Esophagus squamous epithelium (tissue), 5 donors: Measurements from ENCODE around the gene GAB2. TPM values are rescaled to one million over a fixed set of nuclear protein-coding genes. Genes with fewer than 3 reads are reported as not detected.

ENCODE experiments used
- DNase-seq: peaks from one replicate; lab custom pipeline; 2025; lab: John Stamatoyannopoulos, UW
- H3K27ac ChIP-seq, 4 donors: fragments of 200-600 bp; sonication (generic); one replicate each; pipeline ENCODE4 v1.5.1; 2016 to 2019; ENCODE audit warnings: mild to moderate bottlenecking in 1 of 4
- H3K27me3 ChIP-seq, 4 donors: fragments of 200-600 bp; sonication (generic); 1 replicate in 3 of 4; 2 replicates in 1 of 4; pipeline versions ENCODE4 v1.5.1 to v1.6.0; 2017 to 2021; ENCODE audit warnings: antibody characterized with exemption in 1 of 4
- H3K36me3 ChIP-seq, 3 donors: fragments of 200-600 bp; sonication (generic); one replicate each; pipeline ENCODE4 v1.5.1; 2016 to 2019
- H3K4me1 ChIP-seq, 3 donors: fragments of 200-600 bp; sonication (generic); one replicate each; pipeline ENCODE4 v1.5.1; 2017 to 2019
- H3K4me3 ChIP-seq, 4 donors: fragments of 200-600 bp; sonication (generic); 1 replicate in 3 of 4; 2 replicates in 1 of 4; pipeline ENCODE4 v1.5.1; 2016 to 2019; ENCODE audit warnings: mild to moderate bottlenecking in 2 of 4, moderate library complexity in 1 of 4
- H3K9me3 ChIP-seq, 3 donors: fragments of 200-600 bp; sonication (generic); one replicate each; pipeline ENCODE4 v1.5.1; 2016 to 2019
- CTCF ChIP-seq, 6 experiments: fragments of 450-650 bp in 4 of 6; fragments of 200-600 bp in 2 of 6; sonication (generic) in 2 of 6; IDR thresholded peaks; one replicate each; pipeline ENCODE4 v1.5.1; 2016 to 2019; ENCODE audit warnings: antibody characterized with exemption in 6 of 6, mild to moderate bottlenecking in 4 of 6, moderate library complexity in 4 of 6
- POLR2A ChIP-seq, 4 donors: fragments of 450-650 bp; IDR thresholded peaks; one replicate each; pipeline ENCODE4 v1.6.1; 2017; ENCODE audit warnings: antibody characterized with exemption in 4 of 4, mild to moderate bottlenecking in 4 of 4, moderate library complexity in 3 of 4
- WGBS, 2 donors: methylation state at CpG; one replicate each; pipeline ENCODE4 v1.1.5; 2018; 5-methylcytosine and 5-hydroxymethylcytosine counted together
- intact Hi-C: fragments of 100-400 bp; cut with DNase I; formaldehyde crosslinking; loops from one replicate; pipeline ENCODE4 v1.15.0; 2022
- total RNA-seq, 4 donors: library from RNA; depleted of rRNA; stranded (reverse); fragments of >200 nt; gene quantifications; one replicate each; pipeline ENCODE4 v1.1.0, GENCODE V29; 2016
- donor health status: DM: yes; HTN: yes; CAD: no.

GAB2 gene
- total RNA-seq, 4 donors from 2014 or later = 4.6 to 23.7 (median 11.2) TPM

GRCh38 chr11:78200061-78200460 is 217.6 kb downstream of the GAB2 start:
- TF ChIP-seq POLR2A (IDR thresholded peaks at IDR 0.05) (no peak), CTCF (IDR thresholded peaks at IDR 0.05) (no peak)
- WGBS, 2 donors = 100% methylated on average over 2 of the region's 4 CpGs; no CpG with 5 or more reads in 1 of the 2 donors
- H3K27me3 ChIP-seq = no peaks in the 10 kb centered on the region
- H3K27ac ChIP-seq = no peak overlapping the region
- H3K4me3 ChIP-seq = no peak overlapping the region
- no peaks in the 10 kb centered on the region for H3K9me3 ChIP-seq
- intact Hi-C loops = no loop called here
- H3K36me3 ChIP-seq = peaks cover 4 to 75% (median 7%) of the 10 kb centered on the region in 3 donors
- DNase-seq = no peak
- peaks cover 0 to 6% (median 0%) of the 10 kb centered on the region in 3 donors for H3K4me1 ChIP-seq

- Histone ChIP-seq H3K27ac (no peak overlapping the region), H3K4me1 (peaks cover 0 to 6% (median 0%) of the 10 kb centered on the region in 3 donors), H3K36me3 (peaks cover 4 to 71% (median 7%) of the 10 kb centered on the region in 3 donors), H3K27me3 (no peaks in the 10 kb centered on the region), H3K9me3 (no peaks in the 10 kb centered on the region), H3K4me3 (no peak overlapping the region)
- 82 to 90% methylated on average over 2 to 5 of the region's 5 CpGs for WGBS, 2 donors
- DNase-seq = no peak
- intact Hi-C loops = no loop called here
- TF ChIP-seq CTCF (IDR thresholded peaks at IDR 0.05) (no peak), POLR2A (IDR thresholded peaks at IDR 0.05) (no peak)
Measured at GRCh38 chr11:78199653-78200015, 218.0 kb downstream of the GAB2 start.

- no peak overlapping the region for H3K4me3 ChIP-seq
- TF ChIP-seq CTCF (IDR thresholded peaks at IDR 0.05) (no peak), POLR2A (IDR thresholded peaks at IDR 0.05) (no peak)
- no peak overlapping the region for H3K27ac ChIP-seq
- peaks cover 4 to 71% (median 7%) of the 10 kb centered on the region in 3 donors for H3K36me3 ChIP-seq
- no peak for DNase-seq
- intact Hi-C loops = no loop called here
- H3K9me3 ChIP-seq = no peaks in the 10 kb centered on the region
- H3K27me3 ChIP-seq = no peaks in the 10 kb centered on the region
- WGBS, 2 donors = 94 to 95% methylated on average over 3 of the region's 6 CpGs
- H3K4me1 ChIP-seq = peaks cover 0 to 6% (median 0%) of the 10 kb centered on the region in 3 donors
Measured at GRCh38 chr11:78199015-78199652, 218.5 kb downstream of the GAB2 start.

- no peaks in the 10 kb centered on the region for H3K27me3 ChIP-seq
- no peak overlapping the region for H3K27ac ChIP-seq
- TF ChIP-seq POLR2A (IDR thresholded peaks at IDR 0.05) (no peak), CTCF (IDR thresholded peaks at IDR 0.05) (no peak)
- intact Hi-C loops = no loop called here
- H3K9me3 ChIP-seq = no peaks in the 10 kb centered on the region
- no peak overlapping the region for H3K4me3 ChIP-seq
- peaks cover 0 to 4% (median 0%) of the 10 kb centered on the region in 3 donors for H3K4me1 ChIP-seq
- WGBS, 2 donors = no CpG with 5 or more reads among the region's 8 CpGs
- DNase-seq = no peak
- peaks cover 4 to 64% (median 7%) of the 10 kb centered on the region in 3 donors for H3K36me3 ChIP-seq
Measured at GRCh38 chr11:78197816-78198215, 219.8 kb downstream of the GAB2 start.

- no CpG with 5 or more reads among the region's 40 CpGs for WGBS, 2 donors
- no peak overlapping the region for H3K4me3 ChIP-seq
Measured at GRCh38 chr11:78196661-78197091, 220.9 kb downstream of the GAB2 start.

More at GRCh38 chr11:78196661-78197091, 220.9 kb downstream of the GAB2 start:
- Histone ChIP-seq H3K27ac (no peak overlapping the region), H3K27me3 (no peaks in the 10 kb centered on the region), H3K36me3 (peaks cover 4 to 59% (median 7%) of the 10 kb centered on the region in 3 donors), H3K4me1 (peaks cover 0 to 6% (median 0%) of the 10 kb centered on the region in 3 donors), H3K9me3 (no peaks in the 10 kb centered on the region)
- TF ChIP-seq CTCF (IDR thresholded peaks at IDR 0.05) (no peak), POLR2A (IDR thresholded peaks at IDR 0.05) (no peak)
- no peak for DNase-seq
- intact Hi-C loops = no loop called here
